Astrocyte (in vitro differentiated cells and primary cell): ENCODE results near the gene EXOC3L2.

Experiments
- EZH2 ChIP-seq: IDR thresholded peaks from 2 replicates; pipeline ENCODE4 v1.6.1; 2012; ENCODE audit warnings: mild to moderate bottlenecking, low read length, inconsistent platforms; ENCODE audit not compliant: insufficient read depth
- TF ChIP-seq, protein P1 (sequence below): IDR thresholded peaks from 2 replicates; pipeline ENCODE4 v1.5.1; 2011; ENCODE audit warnings: low read depth, mild to moderate bottlenecking, inconsistent platforms, low read length, moderate library complexity; ENCODE audit not compliant: insufficient read depth

DNA sequence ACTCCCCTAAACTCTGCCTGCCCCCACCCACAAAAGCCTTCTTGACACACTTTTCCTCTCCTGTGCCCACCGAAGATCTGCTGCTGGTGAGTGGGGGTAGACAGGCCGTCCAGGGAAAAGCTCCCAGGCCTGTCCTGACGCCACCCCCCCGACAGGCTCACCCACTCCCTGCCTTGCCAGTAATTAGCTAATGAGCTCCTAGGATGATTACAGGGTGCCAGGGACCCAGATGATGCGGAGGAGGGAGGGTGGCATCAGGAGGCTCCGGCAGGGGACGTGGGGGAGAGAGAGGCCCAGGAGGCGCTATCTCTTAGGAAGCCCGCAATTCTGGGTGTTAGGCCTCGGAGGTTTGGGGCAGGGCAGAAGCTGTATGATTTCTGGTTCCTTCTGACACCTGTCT, 32.9 kb upstream of the EXOC3L2 start:
- TF ChIP-seq, protein P1, sequence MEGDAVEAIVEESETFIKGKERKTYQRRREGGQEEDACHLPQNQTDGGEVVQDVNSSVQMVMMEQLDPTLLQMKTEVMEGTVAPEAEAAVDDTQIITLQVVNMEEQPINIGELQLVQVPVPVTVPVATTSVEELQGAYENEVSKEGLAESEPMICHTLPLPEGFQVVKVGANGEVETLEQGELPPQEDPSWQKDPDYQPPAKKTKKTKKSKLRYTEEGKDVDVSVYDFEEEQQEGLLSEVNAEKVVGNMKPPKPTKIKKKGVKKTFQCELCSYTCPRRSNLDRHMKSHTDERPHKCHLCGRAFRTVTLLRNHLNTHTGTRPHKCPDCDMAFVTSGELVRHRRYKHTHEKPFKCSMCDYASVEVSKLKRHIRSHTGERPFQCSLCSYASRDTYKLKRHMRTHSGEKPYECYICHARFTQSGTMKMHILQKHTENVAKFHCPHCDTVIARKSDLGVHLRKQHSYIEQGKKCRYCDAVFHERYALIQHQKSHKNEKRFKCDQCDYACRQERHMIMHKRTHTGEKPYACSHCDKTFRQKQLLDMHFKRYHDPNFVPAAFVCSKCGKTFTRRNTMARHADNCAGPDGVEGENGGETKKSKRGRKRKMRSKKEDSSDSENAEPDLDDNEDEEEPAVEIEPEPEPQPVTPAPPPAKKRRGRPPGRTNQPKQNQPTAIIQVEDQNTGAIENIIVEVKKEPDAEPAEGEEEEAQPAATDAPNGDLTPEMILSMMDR, result no peak
- TF ChIP-seq EZH2, result no peak
